GM12892 (cell line): Measurements from ENCODE around the gene YWHAH.
"Not testable (repeated sequence)": the region's sequence is repeated elsewhere in the genome, so short reads cannot be mapped to it uniquely, and the experiment has no call there.

Source experiments
- POLR2A ChIP-seq: IDR thresholded peaks from 2 replicates; pipeline ENCODE4 v1.6.1; 2011; ENCODE audit warnings: low read depth, low read length, control low read depth
- POLR2AphosphoS5 ChIP-seq: IDR thresholded peaks from 2 replicates; pipeline ENCODE4 v1.6.1; 2011; ENCODE audit warnings: low read depth, low read length, control low read depth
- TAF1 ChIP-seq: IDR thresholded peaks from 2 replicates; pipeline ENCODE4 v1.6.1; 2011; ENCODE audit warnings: low read depth, mild to moderate bottlenecking, control low read depth, low read length, borderline replicate concordance

DNA sequence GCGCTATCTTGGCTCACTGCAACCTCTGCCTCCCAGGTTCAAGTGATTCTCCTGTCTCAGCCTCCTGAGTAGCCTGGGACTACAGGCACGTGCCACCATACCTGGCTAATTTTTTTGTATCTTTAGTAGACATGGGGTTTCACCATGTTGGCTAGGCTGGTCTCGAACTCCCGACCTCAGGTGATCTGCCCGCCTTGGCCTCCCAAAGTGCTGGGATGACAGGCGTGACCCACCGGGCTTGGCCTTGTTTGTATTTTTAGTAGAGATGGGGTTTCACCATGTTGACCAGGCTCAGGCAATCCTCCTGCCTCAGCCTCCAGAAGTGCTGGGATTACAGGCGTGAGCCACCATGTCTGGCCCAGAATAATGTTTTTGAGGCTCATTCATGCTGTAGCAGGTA lies 37.6 kb downstream of the YWHAH start:
- TF ChIP-seq POLR2AphosphoS5, POLR2A, TAF1: not testable (repeated sequence)
